GM18858 (cell line): Measurements from ENCODE around the gene ANKS1A.

Experiments
- ATAC-seq: cut with Tn5 transposase; IDR thresholded peaks from one replicate; pipeline ENCODE4 v1.9.1; 2021; ENCODE audit not compliant: unreplicated experiment

The ANKS1A gene

DNA sequence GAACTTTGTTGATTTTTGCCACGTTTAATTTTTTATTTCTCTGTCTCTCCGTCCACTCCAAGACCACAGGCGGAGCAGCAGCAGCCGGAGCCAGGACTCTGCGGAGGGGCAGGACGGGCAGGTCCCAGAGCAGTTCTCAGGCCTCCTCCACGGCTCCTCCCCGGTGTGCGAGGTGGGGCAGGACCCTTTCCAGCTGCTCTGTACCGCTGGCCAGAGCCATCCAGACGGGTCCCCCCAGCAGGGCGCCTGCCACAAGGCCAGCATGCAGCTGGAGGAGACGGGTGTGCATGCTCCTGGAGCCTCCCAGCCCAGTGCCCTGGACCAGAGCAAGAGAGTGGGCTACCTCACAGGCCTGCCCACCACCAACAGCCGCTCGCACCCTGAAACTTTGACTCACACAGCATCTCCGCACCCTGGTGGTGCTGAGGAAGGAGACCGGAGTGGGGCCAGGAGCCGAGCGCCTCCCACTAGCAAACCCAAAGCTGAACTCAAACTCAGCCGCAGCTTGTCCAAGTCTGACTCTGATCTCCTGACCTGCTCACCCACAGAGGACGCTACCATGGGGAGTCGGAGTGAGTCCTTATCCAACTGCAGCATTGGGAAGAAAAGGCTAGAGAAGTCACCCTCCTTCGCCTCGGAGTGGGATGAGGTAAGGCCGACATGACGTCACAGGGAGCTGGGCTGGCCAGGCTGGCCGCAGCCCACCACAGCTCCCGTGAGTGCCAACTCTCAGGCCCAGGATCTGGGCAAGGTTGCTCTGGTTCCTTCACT is 128.5 kb downstream of the ANKS1A start:
- no peak for ATAC-seq

DNA sequence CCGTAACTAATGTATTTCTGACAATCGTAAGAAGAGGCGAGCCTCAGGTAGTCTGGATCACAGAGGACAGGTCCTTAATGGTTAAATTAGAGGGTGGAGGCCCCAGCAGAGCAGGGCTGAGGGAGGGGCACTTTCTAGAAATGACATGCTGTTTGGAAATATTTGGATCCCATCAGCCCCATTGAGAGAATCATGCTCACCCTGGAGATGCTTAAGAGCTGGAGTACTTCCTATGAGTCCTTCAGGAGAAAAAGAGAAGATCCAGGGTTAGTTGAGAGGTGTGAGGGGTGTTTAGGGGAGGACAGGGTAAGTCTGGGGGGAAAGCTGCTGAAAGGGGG is 129.1 kb downstream of the ANKS1A start:
- ATAC-seq: no peak

DNA sequence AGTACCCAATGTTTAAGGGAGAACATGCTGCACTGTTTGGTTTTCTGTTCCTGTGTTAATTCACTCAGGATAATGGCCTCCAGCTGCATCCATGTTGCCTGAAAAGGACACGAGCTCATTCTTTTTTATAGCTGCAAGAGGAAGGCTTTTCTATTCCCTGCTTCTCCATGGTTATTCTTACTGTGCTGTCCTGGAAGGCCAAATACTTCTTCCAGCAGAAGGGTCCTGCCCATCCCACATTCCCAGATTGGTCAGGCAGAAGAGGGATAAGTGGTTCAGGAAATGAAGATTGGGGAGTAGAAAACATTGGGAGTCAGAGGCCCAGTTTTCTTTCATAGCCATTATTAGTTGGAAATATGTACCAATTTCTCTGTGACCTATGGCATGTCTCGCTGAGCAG is 129.7 kb downstream of the ANKS1A start:
- ATAC-seq: no peak

DNA sequence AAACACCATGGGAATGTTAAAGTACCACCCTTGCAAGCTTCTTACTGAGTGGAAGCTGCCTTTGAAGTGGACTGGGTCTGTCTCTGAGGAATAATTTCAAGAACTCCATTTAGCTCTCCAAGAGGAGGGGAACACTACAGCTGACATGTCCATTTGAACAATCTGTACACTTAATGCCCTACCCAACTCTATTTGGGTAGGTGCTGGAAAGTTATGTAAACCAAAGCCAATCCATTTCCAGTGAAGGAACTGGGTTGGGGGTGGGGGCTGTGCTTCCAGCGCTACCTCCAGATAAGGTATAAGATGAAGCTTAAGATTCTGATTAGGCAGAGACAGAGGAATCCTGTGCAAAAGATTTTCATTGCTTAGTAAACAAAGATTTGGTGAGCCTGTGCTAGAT is 130.1 kb downstream of the ANKS1A start:
- no peak for ATAC-seq

DNA sequence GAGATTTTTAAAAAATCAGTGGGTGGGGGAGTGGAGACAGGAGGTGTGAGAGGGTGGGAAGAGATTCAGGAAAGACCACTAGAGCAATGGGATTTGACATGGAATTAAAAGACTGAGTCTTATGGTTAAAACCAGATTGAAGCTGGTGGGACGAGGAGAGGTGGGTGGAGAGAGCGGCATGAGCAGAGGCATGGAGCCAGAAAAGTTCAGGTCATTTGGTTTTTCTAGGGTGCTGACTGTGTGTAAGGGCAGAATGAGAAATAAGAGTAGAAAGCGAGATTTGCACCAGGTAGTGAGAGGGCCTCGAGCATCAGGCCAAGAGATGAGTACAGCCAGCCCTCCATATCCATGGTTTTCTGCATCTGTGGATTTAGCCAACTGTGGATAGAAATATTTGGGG is 130.8 kb downstream of the ANKS1A start:
- no peak for ATAC-seq

DNA sequence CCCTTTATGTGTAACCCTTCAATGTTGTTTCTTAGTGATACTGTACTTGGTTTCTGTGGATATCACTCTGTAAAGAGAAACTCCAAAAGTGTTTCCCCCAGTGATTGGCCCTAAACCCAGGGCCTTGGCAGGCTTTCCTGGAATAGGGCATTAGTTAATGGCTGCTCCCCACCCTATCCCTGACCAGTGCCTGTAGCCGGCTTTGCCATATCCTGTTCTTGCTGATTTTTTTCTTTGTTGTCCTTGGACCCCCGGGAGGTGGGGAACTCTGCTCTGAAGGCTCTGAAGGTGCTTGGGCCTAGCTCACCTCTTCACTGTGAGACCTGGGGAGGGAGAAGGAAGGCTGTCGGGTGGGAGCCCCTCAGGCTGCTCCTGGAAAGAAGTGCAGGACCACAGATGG is 131.9 kb downstream of the ANKS1A start:
- no peak for ATAC-seq

DNA sequence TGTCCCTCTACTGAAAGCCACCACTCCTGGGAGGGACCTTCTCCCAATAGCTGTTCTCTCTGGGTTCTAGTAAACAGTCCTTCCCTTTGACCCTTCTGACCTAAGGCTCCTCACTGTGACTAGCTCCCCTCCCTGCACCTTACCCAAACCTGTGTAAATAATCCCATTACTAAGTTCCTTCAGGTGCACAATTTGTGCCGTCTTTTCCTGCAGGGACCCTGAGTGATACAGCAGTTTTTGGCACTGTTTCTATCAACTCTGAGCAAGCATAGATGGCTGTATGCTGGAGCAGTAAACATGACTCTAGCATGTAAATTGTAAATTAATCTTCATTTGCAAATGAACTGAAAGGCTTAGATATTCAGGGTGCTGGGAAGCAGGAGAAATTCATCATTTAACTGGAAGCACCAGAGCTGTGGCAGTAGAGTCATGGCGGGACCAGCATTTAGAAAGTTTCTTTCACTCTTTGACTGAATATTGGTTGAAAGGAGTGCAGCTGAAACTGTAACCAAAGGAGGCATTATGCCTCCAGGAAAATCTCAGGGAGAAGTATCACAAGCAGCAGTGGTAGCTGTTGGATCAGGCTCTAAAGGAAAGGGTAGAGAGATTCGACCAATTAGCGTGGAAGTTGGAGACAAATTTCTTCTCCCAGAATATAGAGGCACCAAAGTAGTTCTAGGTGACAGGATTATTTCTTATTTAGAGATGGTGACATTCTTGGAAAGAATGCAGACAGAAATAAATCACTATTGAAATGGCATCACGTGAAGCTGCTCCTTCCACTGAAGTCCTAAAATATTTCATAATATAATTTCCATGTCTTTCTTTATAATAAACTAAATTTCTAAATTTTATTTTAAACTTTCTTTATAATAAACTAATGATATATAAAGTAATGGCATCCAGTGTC is 134.3 kb downstream of the ANKS1A start:
- no peak for ATAC-seq

DNA sequence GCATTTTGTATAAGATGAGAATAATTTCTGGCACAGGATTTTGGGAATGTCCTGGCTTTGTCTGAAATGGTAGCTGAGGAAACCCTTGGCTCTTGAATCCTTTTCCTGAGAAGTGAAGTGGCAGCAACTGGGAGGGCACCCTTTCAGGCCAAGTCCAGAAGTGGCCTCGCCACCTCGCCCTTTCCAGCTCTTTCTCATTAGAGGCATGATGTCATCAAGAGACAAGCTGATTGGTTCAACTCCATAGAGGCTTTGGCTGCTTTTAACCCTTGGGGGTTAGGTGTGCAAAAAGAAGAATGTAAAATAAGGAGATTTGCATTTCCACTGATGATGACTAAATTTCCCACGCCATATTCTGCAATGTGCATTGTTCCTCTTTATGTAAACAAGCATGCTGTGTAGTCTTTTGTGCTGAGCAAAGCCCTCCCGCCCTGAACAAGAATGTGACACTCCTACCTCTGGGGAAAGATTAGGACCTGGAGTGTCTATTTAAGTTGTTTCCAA is 135.5 kb downstream of the ANKS1A start:
- no peak for ATAC-seq

DNA sequence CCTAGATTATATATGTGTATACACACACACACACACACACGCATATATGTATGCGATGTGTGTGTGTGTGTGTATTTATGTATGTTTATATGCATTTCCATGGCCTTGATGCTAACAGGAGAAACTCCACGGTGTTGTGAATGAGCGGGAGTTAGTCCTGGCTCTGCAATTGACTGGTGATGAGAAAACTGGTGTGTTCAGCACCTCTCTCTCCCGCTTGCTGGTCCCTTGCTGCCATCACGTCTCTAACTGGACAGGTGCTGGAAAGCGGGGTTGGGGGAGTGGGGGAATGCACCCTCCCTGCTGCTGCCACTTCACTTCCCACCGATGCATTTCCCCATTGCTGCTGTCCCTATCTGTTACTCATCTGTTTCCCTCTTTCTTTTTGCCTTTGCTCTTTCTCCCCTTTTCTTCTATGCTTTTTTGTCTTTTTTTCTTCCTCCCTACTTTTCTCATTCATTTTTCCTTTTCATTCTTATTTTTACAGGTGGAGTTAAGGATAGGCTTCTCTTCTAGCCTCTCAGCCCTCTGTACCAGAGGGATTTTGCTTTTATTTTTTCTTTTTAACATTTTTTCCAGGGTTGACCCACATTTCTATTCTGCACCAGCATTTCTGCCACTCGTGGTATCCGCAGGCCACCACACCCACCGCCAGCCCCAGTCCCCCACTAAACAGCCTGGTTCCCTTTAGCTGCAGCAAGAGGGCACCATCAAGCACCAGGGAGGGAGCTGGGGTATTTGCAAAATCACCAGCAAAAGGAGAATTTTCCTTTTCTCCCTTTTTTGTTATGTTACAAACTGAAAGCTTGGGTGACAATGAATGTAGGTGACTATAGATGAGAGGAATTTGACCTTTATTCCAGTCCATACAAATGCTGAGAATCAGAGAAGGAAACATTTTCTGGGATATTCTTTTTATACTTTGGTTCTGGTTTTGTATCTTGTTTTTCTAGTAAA is 136.5 kb downstream of the ANKS1A start:
- no peak for ATAC-seq

DNA sequence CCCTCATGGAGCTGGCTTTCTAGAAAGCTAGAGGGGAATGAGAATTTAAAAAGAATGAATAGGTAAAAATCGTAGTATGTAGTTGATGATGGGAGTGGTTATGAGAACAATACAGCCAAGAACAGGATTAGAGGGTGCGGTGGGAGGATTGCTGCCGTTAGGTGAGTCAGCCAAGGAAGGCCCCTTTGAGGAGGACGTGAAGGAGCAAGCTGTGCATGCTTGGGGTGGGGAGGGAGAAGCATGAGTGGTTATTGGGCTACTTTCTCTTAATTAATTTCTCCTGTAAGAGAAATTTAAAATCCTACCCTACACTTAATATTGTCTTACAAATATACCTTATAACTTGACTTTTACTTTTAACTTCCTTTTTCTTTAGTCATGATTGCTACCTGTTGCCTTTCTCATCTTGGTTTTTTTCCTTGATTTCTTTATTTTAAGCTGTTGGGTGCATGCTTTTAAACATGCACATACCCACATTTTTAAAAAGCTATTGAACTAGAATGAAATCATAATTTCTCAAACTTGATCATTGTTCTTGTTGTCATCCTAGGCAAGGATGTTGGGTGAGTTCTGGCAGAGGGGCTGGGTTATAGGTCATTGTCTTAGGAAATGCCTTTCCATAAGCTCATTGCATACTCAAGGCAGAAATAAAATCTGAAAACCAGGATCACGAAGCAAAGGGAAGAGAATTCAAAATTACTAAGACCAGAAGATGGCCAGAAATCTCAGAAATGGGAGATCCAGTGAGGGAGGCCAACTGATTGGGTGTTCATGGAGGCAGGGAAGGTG is 137.6 kb downstream of the ANKS1A start:
- no peak for ATAC-seq

DNA sequence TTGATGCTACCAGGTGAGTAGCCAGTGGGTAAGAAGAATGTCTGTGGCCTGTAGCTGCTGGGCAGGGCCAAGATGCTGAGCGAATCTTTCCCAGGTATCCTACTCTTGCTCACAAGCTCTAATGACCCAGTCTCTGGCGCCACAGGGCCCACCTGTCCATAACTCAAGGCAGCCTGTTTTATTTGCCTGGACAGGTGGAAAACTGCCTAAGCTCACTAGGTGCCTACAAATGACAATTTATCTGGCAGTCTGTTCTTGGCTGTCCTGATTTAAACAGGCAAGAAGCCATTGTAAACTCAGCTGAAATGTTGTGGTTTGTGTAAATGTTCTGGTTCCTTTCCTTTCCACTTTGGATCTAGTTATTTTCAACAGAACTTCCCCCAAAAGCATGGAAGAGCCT is 138.8 kb downstream of the ANKS1A start:
- ATAC-seq: no peak

DNA sequence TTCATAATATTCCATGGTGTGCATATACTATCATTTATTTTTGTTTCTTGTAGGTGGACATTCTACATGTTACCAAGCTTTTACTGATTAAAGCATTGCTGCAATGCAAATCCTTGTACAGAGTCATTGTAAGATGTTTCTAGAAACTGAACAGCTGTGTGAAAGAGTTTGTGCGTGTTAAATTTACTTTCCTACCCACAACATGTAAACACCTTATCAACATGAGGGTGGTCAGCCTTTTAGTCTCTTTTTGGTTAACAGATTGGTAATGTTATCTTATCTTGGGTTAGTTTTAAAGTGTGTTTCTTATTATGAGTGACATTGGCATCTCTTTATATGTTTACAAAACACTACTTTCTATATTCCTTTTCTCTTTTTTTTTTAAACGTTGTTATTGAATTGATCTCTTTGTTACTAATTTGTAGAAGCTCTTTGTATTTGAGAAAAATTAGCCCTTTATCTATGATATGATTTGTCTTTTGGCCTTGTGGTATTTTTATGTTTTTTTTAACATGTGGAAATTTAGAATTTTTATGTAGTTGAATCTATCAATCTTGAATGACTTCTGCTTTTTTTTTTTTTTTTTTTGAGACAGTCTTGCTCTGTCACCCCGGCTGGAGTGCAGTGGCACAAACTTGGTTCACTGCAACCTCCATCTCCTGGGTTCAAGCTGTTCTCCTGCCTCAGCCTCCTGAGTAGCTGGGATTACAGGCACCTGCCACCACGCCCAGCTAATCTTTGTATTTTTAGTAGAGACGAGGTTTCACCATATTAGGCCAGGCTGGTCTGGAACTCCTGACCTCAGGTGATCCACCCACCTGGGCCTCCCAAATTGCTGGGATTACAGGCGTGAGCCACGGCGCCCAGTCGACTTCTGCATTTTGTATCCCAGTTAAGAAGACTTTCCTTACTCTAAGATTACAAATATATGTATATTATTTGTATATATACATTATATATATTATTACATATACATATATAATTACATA is 140.0 kb downstream of the ANKS1A start:
- ATAC-seq: no peak

DNA sequence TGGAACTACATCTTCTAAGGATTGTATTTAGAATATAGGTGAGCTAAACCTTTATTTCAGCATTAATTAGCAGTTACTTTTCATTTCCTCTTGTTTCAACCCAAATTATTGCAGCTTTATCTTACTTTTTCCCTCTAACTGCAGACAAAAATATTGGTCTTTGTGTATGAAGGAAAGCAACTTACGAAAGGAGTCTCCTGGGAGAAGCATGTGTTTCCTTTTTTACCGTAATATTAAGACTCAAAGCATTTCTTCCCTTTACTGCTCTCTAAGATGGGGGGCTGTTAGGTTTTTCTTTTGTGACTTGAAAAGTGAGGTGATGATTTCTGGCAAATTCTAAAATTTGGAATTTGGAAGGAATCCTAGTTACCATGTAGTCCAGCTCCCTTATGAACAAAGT is 141.0 kb downstream of the ANKS1A start:
- no peak for ATAC-seq

DNA sequence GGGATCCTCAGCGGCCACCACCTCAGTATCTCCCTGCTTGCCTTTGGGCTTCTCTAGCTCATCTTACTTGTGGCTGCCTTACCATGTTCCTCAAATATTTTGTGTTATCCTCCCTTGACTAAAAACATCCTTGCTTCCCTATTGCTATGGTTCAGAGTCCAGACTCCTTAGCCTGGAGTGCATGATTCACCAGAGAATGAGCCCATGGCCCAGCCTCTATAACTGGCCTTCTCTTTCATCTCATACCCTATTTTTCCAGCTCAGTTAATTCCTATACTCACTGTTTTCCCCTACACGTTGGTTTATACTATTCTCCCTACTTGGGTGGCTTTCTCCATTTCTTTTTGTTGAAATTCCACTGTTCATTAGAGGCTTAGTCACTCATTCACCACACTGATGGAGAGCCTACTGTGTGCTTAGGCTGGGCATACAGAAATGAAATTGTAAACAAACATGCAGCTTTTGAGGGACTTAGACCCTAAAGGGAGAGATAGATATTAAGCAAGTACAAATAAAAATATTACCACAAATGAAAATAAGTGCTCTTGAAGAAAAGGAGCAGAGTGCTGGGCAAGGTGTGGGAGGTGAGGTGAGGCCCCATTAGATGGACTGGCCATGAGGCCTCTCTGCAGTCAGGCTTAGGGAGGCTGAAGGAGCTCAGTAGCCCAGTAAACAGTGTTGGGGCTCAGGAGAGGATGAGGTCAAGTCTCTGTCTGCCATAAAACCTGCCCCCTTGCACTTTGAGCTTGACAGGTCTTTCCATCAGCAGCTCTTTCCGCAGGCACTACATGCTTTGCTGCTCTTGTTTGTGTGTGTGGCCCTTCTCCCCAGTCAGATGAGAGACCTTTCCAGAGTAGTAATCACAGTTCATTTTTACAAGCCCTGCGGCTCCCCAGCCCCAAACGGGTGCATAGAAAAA is 142.8 kb downstream of the ANKS1A start:
- no peak for ATAC-seq

DNA sequence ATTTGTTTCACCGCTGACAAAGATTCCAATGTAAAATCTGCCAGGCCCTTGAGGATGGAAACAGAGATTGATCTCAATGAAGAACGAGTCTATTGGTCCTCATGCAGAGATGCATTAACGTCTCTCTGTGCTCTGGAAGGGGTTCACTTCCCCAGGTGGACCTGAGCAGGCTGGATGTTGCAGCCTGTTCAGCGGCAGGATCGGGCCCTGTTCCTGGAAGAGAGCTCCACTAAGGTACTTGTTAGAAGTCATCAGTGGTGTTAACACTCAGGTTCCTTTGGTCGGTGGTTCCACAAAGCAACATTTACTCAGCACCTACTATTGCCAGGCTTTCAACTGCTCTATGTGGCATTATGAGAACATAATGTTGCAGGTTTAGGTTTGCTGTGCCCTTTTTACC is 144.6 kb downstream of the ANKS1A start:
- ATAC-seq: no peak

DNA sequence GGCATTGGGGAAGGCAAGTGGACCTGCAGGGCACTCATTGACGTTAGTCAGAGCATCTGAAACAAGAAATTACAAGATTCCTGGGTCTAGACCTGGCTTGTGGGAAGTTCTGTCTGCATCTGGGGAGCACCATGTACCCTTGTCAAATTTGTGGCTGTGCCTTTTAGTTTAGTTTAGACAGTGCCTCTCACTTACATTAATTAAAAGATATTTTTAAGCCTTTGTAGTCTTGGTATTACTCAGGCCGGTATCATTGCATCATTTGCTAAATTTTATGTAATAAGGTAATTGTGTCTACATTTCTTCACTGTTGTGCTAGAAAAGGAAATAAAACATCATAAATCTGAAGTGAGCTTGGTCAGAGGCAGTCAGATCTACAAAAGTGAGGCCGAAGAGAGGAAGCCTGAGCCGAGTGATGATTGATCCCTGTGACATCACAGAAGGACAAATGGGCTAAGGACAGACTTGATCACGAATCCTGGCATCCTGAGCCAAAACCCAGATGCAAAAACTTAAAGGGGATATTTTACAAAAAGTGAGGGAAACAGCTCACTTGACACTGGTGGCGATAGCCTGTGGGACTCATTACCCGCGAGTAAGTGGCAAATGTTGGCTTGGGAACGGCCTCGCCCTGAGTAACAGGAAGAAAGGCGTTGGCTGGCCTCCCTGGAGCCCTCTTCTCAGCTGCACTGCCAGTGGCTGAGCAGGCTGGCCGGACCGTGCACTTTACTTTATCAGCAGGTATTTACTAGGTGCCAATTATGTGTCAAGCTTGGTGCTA is 145.5 kb downstream of the ANKS1A start:
- ATAC-seq: no peak

DNA sequence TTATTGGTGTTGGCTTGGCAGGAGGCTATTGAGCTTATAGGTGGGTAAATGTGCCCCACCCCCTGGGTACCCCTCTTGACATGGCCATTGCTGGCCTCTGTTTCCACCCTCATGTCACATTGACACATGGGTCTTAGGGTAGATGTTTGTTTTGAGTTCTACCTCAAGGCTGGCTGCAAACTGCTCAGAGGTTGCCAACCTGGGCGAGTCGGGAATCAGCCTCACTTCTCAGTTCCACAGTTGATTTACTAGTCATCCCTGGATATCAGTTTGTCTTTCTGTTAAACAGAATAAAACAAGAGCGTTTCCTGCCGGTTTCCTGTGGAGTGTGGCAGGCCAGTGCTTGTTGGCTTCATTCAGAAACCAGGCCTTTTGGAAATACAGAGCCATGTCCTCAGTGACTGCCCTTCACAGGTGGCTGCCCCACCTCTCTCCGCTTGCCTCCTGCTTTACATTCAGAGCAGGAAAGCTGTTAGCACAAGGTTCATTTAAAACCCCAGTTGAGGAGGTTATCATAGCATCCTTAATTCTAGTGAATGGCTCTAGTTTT is 146.5 kb downstream of the ANKS1A start:
- no peak for ATAC-seq
